ENCODE measurements around the gene ZFPM1.

- TF ChIP-seq EZH2 (IDR thresholded peaks at IDR 0.05) (no peak), POLR2AphosphoS5 (IDR thresholded peaks at IDR 0.05; ENCODE audit: borderline replicate concordance, low read depth, low read length) (no peak), FOXP2 (optimal IDR thresholded peaks at IDR 0.05; ENCODE audit: control extremely low read depth, extremely low read length, insufficient read depth) (no peak)
Measured at GRCh38 chr16:88466949-88467348, 13.9 kb downstream of the ZFPM1 start.
